Esophagus (tissue), 2 donors: ENCODE measurements around the gene CCDC149. TPM values are rescaled to one million over a fixed set of nuclear protein-coding genes. Genes with fewer than 3 reads are reported as not detected.

Experiments
- H3K27ac ChIP-seq, 2 donors: one replicate each; pipeline ENCODE4 v1.5.1; 2013; ENCODE audit warnings: low read depth in 2 of 2, mild to moderate bottlenecking in 2 of 2, inconsistent platforms in 1 of 2, low read length in 1 of 2, moderate library complexity in 1 of 2
- H3K27me3 ChIP-seq, 2 donors: one replicate each; pipeline ENCODE4 v1.6.1; 2013; ENCODE audit warnings: low read length in 2 of 2, control low read depth in 1 of 2, mild to moderate bottlenecking in 1 of 2; ENCODE audit not compliant: insufficient read depth in 2 of 2, control insufficient read depth in 1 of 2
- H3K36me3 ChIP-seq, 2 donors: one replicate each; pipeline ENCODE4 v1.6.1; 2013; ENCODE audit warnings: low read length in 1 of 2; ENCODE audit not compliant: control insufficient read depth in 2 of 2, insufficient read depth in 2 of 2
- H3K4me1 ChIP-seq, 2 donors: one replicate each; pipeline ENCODE4 v1.6.1; 2013; ENCODE audit warnings: low read length in 1 of 2; ENCODE audit not compliant: control insufficient read depth in 2 of 2, insufficient read depth in 2 of 2
- H3K4me3 ChIP-seq, 2 donors: one replicate each; pipeline ENCODE4 v1.5.1; 2013; ENCODE audit warnings: low read length in 2 of 2, mild to moderate bottlenecking in 2 of 2, low read depth in 1 of 2, moderate library complexity in 1 of 2
- H3K9me3 ChIP-seq, 2 donors: one replicate each; pipeline ENCODE4 v1.6.1; 2013; ENCODE audit warnings: mild to moderate bottlenecking in 2 of 2, low read depth in 1 of 2, low read length in 1 of 2, moderate library complexity in 1 of 2; ENCODE audit not compliant: control insufficient read depth in 2 of 2, insufficient read depth in 1 of 2
- WGBS, 2 donors: extraction: QIAGEN DNeasy Blood & Tissue Kit; methylation state at CpG; one replicate each; pipeline ENCODE4 v1.1.7; 2013; 5-methylcytosine and 5-hydroxymethylcytosine counted together
- polyA plus RNA-seq, 2 donors: library from polyadenylated mRNA; stranded (reverse); fragments of 200-250 nt; gene quantifications; one replicate each; pipeline ENCODE4 v1.2.3, GENCODE V29; 2013
- donor health status: healthy with polysubstance abuse.
- donor health status: Bipolar disorder and iron deficiency.

CCDC149 gene
- polyA plus RNA-seq, 2 donors = 1.9 to 2.4 TPM

DNA sequence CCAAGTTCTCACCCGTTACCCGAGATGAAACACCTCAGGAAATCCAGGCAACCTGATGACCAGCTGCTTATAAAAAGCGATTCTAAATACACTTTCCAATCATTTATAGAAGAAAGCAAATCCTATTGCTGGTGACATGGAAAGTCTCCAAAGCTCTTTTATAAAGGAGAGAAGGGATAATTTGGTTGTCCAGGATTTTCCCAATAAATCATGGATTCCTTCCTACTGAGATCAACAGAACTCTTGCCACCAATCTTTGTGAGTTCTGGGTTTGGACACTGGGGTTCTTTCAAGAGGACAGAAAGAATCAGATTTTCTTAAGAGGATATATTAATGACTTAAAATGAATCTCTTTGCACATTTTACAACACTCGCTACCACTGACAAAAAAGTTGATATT lies 142.2 kb downstream of the CCDC149 start:
- Histone ChIP-seq H3K27me3 (no peaks in the 10 kb centered on the region), H3K27ac (no peak overlapping the region), H3K4me1 (peaks cover 2 to 3% of the 10 kb centered on the region in 2 donors), H3K9me3 (no peaks in the 10 kb centered on the region), H3K36me3 (no peaks in the 10 kb centered on the region), H3K4me3 (no peak overlapping the region)
- 84 to 90% methylated on average over 4 of the region's 4 CpGs for WGBS, 2 donors

DNA sequence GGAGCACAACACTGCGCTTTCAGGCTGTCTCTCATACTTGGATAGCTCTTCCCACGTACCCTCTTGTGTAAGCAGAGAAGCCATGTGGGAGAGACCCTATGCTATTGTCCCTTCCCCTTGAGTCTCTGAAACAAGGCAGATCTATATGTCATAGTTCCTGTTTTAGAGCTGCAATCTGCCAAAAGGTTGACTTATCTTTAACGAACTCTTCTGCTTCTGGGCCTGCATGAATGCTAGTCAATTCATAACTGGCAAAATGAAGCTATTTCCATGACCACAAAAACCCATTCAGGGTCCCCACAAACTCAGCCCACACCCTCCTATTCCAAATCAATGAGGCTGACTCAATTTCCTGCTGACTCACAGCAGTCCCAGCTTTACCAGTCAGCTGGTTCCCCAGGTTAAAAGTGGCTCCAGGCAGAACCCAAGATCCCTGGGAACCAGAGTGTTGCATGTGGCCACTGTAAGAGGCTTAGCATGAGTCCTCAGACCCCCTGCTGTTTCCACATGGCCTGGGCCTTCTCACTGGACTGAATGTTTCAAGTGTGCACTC lies 142.7 kb downstream of the CCDC149 start:
- Histone ChIP-seq H3K36me3 (no peaks in the 10 kb centered on the region), H3K27me3 (no peaks in the 10 kb centered on the region), H3K4me3 (no peak overlapping the region), H3K4me1 (peaks cover 2 to 3% of the 10 kb centered on the region in 2 donors), H3K9me3 (no peaks in the 10 kb centered on the region), H3K27ac (no peak overlapping the region)
- WGBS, 2 donors = 71% methylated on average over 3 of the region's 3 CpGs

DNA sequence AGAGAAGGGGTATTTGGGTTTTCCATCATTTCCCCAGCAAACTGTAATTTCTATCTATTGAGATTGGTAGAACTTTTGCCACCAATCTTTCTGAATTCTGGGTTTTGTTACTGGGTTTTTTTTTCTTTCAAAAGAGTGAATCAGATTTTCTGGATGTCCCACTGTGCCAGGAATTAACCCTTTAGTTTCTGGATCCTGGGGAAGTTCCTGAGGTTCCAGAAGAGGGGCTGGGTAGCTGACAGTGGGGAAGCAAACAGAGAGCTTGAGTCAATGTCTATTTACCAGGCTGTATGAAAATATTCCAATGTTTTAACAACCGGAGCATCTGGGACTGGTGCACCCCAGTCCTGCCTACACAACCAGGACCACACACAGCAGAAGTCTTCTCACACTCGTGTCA lies 143.3 kb downstream of the CCDC149 start:
- Histone ChIP-seq H3K27me3 (no peaks in the 10 kb centered on the region), H3K27ac (no peak overlapping the region), H3K4me3 (no peak overlapping the region), H3K4me1 (peaks cover 2 to 3% of the 10 kb centered on the region in 2 donors), H3K9me3 (no peaks in the 10 kb centered on the region), H3K36me3 (no peaks in the 10 kb centered on the region)
- 74 to 84% methylated on average over 2 of the region's 2 CpGs for WGBS, 2 donors

DNA sequence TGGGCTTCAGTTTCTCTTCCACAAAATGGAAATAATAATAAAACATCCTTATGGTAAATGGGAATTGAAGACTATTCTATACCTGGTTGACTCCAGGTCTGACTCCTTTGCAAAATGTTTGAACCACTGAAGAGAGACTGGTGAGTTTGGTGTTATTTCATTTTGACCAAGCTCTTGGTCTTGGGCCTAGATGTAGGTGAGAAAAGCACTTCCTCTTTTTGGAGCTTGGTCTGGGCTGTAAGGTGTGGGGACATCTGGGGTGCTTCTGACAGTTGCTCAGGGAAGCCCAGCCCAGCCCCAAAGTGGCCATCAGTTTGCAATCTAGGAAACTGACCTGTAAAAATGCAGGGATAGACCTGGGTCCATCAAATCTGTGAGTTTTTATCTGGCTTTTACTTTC lies 144.2 kb downstream of the CCDC149 start:
- H3K9me3 ChIP-seq = no peaks in the 10 kb centered on the region
- no peaks in the 10 kb centered on the region for H3K27me3 ChIP-seq
- no peaks in the 10 kb centered on the region for H3K36me3 ChIP-seq
- peaks cover 2 to 3% of the 10 kb centered on the region in 2 donors for H3K4me1 ChIP-seq
- no peak overlapping the region for H3K27ac ChIP-seq
- H3K4me3 ChIP-seq = no peak overlapping the region

DNA sequence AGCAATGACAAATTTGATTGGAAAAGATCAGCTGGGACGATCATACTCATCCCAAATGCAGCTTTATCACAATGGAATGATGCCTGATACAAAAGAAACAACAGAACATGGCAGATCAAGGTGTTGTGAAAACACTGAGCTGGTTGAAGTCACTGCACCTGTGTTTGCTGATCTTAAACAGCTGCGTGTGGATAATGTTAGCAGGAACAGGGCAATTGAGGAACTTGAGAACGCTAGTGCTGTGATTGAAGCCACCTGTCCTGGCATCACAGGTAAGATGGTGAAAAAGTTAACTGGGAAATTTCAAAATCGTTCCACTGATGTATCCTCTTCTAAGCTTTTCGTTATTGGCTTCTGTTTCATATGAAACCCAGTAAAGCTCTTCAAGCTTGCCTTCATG lies 144.8 kb downstream of the CCDC149 start:
- Histone ChIP-seq H3K27ac (no peak overlapping the region), H3K36me3 (no peaks in the 10 kb centered on the region), H3K4me1 (peaks cover 3 to 5% of the 10 kb centered on the region in 2 donors), H3K9me3 (no peaks in the 10 kb centered on the region), H3K27me3 (no peaks in the 10 kb centered on the region), H3K4me3 (no peak overlapping the region)
- 75 to 90% methylated on average over 5 of the region's 5 CpGs for WGBS, 2 donors

DNA sequence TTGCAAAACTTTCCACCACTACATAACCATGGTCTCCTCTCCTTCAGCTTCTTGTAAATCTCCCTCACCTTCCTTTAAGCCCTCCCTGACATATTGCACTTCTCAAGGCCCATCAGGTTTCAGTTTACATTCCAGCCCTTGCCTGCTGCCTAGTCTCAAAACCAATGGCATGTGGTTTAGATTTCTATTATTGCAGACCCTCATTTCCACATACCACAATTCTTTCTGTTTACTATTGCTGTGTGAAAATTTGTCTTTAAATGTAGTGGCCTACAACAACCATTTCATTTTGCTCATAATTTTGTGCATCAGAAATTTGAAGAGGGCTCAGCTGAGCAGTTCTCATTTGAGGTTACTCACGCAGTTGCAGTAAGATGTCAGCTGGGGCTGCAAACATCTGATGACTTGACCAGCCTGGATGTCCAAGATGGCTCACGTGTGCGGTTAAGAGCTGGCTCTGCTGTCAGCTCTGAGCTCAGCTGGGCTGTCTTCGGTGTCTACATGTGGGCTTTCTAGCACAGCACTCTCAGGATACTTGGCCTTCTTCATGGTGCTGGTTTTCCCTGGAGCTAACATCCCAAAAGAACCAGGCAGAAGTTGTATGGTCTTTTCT lies 147.4 kb downstream of the CCDC149 start:
- Histone ChIP-seq H3K4me1 (peaks cover 2 to 5% of the 10 kb centered on the region in 2 donors), H3K36me3 (no peaks in the 10 kb centered on the region), H3K27me3 (no peaks in the 10 kb centered on the region), H3K4me3 (no peak overlapping the region), H3K27ac (no peak overlapping the region), H3K9me3 (no peaks in the 10 kb centered on the region)
- 78 to 82% methylated on average over 4 of the region's 4 CpGs for WGBS, 2 donors

DNA sequence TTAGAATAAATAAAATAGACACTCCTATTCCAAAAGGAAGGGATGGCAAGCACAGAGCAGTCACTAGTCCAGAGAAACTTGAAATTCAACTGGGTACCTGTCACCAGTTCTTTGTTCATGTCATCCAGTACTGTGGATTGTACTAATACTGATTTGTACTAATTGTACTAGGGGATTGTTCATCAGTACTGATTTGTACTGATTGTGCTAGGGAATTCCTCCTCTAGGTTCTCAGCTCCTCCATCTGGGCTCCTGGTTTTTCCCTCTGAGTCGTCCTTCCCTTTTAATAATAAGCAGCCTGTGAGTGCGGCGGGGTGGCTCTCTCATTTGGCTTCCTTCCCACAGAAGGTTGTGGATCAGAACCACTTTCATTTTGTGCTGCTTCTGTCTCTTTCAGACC lies 148.5 kb downstream of the CCDC149 start:
- no peaks in the 10 kb centered on the region for H3K36me3 ChIP-seq
- no peaks in the 10 kb centered on the region for H3K27me3 ChIP-seq
- no peaks in the 10 kb centered on the region for H3K9me3 ChIP-seq
- H3K4me3 ChIP-seq = peak overlapping the region in 1 of 2 donors; percentile 2
- peaks cover 0 to 3% of the 10 kb centered on the region in 2 donors for H3K4me1 ChIP-seq
- WGBS, 2 donors = 32 to 39% methylated on average over 3 of the region's 3 CpGs
- peak overlapping the region; percentile 38 to 75 for H3K27ac ChIP-seq

DNA sequence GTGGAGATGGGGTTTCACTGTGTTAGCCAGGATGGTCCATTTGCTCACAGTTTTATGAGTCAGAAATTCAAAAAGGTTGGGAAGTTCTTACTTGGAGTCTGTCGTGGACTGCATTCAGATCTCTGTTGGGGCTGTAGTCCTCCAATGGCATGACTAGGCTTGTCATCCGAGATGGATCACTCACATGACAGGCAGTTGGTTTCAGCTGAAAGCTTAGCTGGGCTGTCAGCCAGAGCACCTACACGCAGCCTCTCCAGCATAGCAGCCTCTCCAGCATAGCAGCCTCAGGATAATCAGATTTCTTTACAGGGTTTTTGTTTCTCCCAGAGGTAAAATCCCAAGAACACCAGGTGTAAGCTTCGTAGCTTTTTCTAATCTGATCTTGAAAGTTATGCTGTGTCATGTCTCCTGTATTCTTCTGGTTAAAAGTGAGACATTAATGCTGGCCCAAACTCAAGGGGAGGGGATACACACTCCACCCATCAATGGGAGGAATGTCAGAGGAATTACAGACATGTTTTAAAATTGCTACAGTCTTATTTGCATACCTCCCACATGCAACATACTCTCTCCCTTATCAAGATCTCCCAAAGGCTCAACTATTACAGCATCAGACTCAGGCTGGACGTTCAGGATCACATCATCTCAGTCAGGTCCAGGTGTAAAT lies 149.1 kb downstream of the CCDC149 start:
- peaks cover 0 to 3% of the 10 kb centered on the region in 2 donors for H3K4me1 ChIP-seq
- H3K9me3 ChIP-seq = no peaks in the 10 kb centered on the region
- WGBS, 2 donors = 32 to 41% methylated on average over 5 of the region's 5 CpGs
- H3K4me3 ChIP-seq = peak overlapping the region in 1 of 2 donors; percentile 2
- peak overlapping the region; percentile 38 to 75 for H3K27ac ChIP-seq
- H3K27me3 ChIP-seq = no peaks in the 10 kb centered on the region
- no peaks in the 10 kb centered on the region for H3K36me3 ChIP-seq
